ENCODE measurements around the gene TRIM59. TPM values are rescaled to one million over a fixed set of nuclear protein-coding genes. Genes with fewer than 3 reads are reported as not detected.

Gene TRIM59
- total and polyA plus RNA-seq, 9 of the 15 experiments (the other 6 are each of a cell fraction or from before 2014, with no cell fraction given), result 16.8 to 101 (median 34.8) TPM

- TF ChIP-seq E4F1 (CRISPR knock-in tag; IDR thresholded peaks at IDR 0.05; ENCODE audit: borderline replicate concordance) (no peak), RCOR1 (IDR thresholded peaks at IDR 0.05; ENCODE audit: borderline replicate concordance in 1 of 2, low read depth in 2 of 2, low read length in 2 of 2) (peak in 1 of 2 experiments; percentile 77; a peak in 2 of 4 replicates), CXXC5 (CRISPR knock-in tag; IDR thresholded peaks at IDR 0.05) (no peak), L3MBTL2 (IDR thresholded peaks at IDR 0.05) (no peak), ARID1B (IDR thresholded peaks at IDR 0.05) (0 out of 2 replicates have a peak, but pooled peaks have one; percentile 39), MAFK (IDR thresholded peaks at IDR 0.05; ENCODE audit: low read length) (no peak), E2F8 (IDR thresholded peaks at IDR 0.05; ENCODE audit: low read depth, partially characterized antibody) (no peak), CHD2 (IDR thresholded peaks at IDR 0.05; ENCODE audit: low read depth, low read length) (no peak), DEAF1 (CRISPR knock-in tag; IDR thresholded peaks at IDR 0.05) (no peak), SAP30 (IDR thresholded peaks at IDR 0.05; ENCODE audit: borderline replicate concordance, insufficient read depth, low read depth, low read length, poor library complexity, severe bottlenecking) (peak; percentile 66), HNRNPUL1 (IDR thresholded peaks at IDR 0.05; ENCODE audit: low read length) (no peak), POLR2A (conservative IDR thresholded peaks at IDR 0.05) (no peak), CHD4 (IDR thresholded peaks at IDR 0.05; ENCODE audit: insufficient read depth, insufficient replicate concordance, low read depth, low read length, poor library complexity, severe bottlenecking) (peak; percentile 97), TFE3 (CRISPR knock-in tag; IDR thresholded peaks at IDR 0.05) (no peak), ZNF354B (CRISPR knock-in tag; IDR thresholded peaks at IDR 0.05) (no peak), KAT8 (IDR thresholded peaks at IDR 0.05; ENCODE audit: low read depth) (no peak), ZNF695 (CRISPR knock-in tag; IDR thresholded peaks at IDR 0.05) (0 out of 2 replicates have a peak, but pooled peaks have one; percentile 25), ZNF175 (CRISPR knock-in tag; IDR thresholded peaks at IDR 0.05; ENCODE audit: low read depth) (no peak), ZNF408 (CRISPR knock-in tag; IDR thresholded peaks at IDR 0.05; ENCODE audit: low read depth) (no peak), CREM (IDR thresholded peaks at IDR 0.05; ENCODE audit: low read depth) (0 out of 2 replicates have a peak, but pooled peaks have one; percentile 3)
Measured at GRCh38 chr3:160448845-160449635, 546 bp downstream of the TRIM59 start (continued).
